ENCODE results near the gene TEDC2.

DNA sequence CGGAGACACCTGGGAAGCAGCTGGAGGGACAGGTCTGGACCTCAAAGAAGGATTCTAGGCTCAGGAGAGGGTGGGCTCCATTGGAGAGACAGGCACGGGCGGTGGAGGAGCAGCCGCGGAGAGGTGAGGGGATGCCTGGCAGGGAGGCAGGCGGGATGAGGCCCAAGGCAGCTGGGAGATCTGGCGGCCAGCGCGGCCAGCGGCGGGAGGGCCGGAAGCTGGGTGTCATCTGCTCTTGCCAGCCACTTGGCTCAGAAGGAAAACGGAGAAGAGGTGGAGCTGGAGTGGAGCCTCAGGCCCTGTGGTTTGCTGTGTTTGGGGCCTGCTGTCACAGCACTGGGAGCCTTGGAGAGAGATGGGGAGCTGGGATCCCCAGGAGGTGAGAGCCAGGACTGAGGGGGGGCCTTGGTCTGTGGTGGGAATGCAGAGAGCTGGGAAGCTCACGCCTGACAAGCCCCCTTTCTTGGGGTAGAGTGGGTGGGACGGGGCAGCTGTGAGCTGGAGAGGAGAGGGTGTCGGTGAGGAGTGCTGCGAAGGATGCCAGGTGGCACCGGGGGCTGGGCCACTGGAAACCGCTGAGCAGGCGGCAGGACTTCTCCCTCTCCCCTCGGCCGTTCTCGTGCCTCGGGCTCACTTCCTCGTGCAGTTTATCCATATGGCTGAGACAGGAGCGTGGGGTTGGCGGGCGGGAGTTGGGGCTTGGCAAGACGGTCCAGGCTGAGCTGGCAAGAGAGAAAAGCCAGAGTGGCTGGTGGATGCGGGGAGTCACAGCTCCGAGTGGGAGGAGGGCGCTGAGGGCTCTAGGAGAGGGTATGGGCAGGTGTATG, 23.0 kb downstream of the TEDC2 start:
- TF ChIP-seq, protein P1, sequence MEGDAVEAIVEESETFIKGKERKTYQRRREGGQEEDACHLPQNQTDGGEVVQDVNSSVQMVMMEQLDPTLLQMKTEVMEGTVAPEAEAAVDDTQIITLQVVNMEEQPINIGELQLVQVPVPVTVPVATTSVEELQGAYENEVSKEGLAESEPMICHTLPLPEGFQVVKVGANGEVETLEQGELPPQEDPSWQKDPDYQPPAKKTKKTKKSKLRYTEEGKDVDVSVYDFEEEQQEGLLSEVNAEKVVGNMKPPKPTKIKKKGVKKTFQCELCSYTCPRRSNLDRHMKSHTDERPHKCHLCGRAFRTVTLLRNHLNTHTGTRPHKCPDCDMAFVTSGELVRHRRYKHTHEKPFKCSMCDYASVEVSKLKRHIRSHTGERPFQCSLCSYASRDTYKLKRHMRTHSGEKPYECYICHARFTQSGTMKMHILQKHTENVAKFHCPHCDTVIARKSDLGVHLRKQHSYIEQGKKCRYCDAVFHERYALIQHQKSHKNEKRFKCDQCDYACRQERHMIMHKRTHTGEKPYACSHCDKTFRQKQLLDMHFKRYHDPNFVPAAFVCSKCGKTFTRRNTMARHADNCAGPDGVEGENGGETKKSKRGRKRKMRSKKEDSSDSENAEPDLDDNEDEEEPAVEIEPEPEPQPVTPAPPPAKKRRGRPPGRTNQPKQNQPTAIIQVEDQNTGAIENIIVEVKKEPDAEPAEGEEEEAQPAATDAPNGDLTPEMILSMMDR (IDR thresholded peaks at IDR 0.05): no peak
- TF ChIP-seq JUNB (IDR thresholded peaks at IDR 0.05) (no peak), CHD4 (IDR thresholded peaks at IDR 0.05; ENCODE audit: borderline replicate concordance) (no peak), RFX5 (IDR thresholded peaks at IDR 0.05) (no peak), NR3C1 (IDR thresholded peaks at IDR 0.05) (no peak), MAFK (IDR thresholded peaks at IDR 0.05; ENCODE audit: partially characterized antibody) (no peak), HEYL (CRISPR knock-in tag; IDR thresholded peaks at IDR 0.05) (no peak), RCOR1 (IDR thresholded peaks at IDR 0.05; ENCODE audit: low read depth, low read length) (no peak), POLR2A (IDR thresholded peaks at IDR 0.05; ENCODE audit: low read length) (no peak)
- TF ChIP-seq, protein P2, sequence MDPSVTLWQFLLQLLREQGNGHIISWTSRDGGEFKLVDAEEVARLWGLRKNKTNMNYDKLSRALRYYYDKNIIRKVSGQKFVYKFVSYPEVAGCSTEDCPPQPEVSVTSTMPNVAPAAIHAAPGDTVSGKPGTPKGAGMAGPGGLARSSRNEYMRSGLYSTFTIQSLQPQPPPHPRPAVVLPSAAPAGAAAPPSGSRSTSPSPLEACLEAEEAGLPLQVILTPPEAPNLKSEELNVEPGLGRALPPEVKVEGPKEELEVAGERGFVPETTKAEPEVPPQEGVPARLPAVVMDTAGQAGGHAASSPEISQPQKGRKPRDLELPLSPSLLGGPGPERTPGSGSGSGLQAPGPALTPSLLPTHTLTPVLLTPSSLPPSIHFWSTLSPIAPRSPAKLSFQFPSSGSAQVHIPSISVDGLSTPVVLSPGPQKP (IDR thresholded peaks at IDR 0.05; ENCODE audit: low read depth, low read length): no peak
- TF ChIP-seq, protein P3, sequence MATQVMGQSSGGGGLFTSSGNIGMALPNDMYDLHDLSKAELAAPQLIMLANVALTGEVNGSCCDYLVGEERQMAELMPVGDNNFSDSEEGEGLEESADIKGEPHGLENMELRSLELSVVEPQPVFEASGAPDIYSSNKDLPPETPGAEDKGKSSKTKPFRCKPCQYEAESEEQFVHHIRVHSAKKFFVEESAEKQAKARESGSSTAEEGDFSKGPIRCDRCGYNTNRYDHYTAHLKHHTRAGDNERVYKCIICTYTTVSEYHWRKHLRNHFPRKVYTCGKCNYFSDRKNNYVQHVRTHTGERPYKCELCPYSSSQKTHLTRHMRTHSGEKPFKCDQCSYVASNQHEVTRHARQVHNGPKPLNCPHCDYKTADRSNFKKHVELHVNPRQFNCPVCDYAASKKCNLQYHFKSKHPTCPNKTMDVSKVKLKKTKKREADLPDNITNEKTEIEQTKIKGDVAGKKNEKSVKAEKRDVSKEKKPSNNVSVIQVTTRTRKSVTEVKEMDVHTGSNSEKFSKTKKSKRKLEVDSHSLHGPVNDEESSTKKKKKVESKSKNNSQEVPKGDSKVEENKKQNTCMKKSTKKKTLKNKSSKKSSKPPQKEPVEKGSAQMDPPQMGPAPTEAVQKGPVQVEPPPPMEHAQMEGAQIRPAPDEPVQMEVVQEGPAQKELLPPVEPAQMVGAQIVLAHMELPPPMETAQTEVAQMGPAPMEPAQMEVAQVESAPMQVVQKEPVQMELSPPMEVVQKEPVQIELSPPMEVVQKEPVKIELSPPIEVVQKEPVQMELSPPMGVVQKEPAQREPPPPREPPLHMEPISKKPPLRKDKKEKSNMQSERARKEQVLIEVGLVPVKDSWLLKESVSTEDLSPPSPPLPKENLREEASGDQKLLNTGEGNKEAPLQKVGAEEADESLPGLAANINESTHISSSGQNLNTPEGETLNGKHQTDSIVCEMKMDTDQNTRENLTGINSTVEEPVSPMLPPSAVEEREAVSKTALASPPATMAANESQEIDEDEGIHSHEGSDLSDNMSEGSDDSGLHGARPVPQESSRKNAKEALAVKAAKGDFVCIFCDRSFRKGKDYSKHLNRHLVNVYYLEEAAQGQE (IDR thresholded peaks at IDR 0.05): no peak
